BLaER1 (cell line): ENCODE measurements around the gene IHH.

Experiments used
- H3K27ac ChIP-seq: shearing (Covaris generic); formaldehyde crosslinking; 2 replicates; pipeline ENCODE4 v1.8.1; 2022
- H3K27me3 ChIP-seq: shearing (Covaris generic); formaldehyde crosslinking; 2 replicates; pipeline ENCODE4 v1.8.1; 2022
- H3K36me3 ChIP-seq: shearing (Covaris generic); formaldehyde crosslinking; 2 replicates; pipeline ENCODE4 v1.8.1; 2022
- H3K4me1 ChIP-seq: shearing (Covaris generic); formaldehyde crosslinking; 2 replicates; pipeline ENCODE4 v1.8.1; 2022
- H3K4me2 ChIP-seq: shearing (Covaris generic); formaldehyde crosslinking; 2 replicates; pipeline ENCODE4 v1.8.1; 2022
- H3K4me3 ChIP-seq: shearing (Covaris generic); formaldehyde crosslinking; 2 replicates; pipeline ENCODE4 v1.8.1; 2022
- H3K9ac ChIP-seq: shearing (Covaris generic); formaldehyde crosslinking; 2 replicates; pipeline ENCODE4 v1.8.1; 2022
- H3K9me3 ChIP-seq: shearing (Covaris generic); formaldehyde crosslinking; 2 replicates; pipeline ENCODE4 v1.8.1; 2022
- H4K20me1 ChIP-seq: shearing (Covaris generic); formaldehyde crosslinking; 2 replicates; pipeline ENCODE4 v1.8.1; 2022
- Cebpa-rat ChIP-seq: shearing (Covaris generic); IDR thresholded peaks from 2 replicates; pipeline ENCODE4 v1.8.1; 2022

The IHH gene

GRCh38 chr2:219058541-219059374 is 2.0 kb downstream of the IHH start:
- H3K27me3 ChIP-seq = peaks cover 99% of the 10 kb centered on the region

GRCh38 chr2:219057709-219058540 is 2.8 kb downstream of the IHH start:
- Histone ChIP-seq H4K20me1 (peaks cover 68% of the 10 kb centered on the region), H3K27ac (no peak overlapping the region), H3K4me3 (no peak overlapping the region), H3K4me2 (peak overlapping the region; percentile 38), H3K9ac (no peak overlapping the region), H3K27me3 (peaks cover 98% of the 10 kb centered on the region), H3K9me3 (no peaks in the 10 kb centered on the region), H3K36me3 (no peaks in the 10 kb centered on the region), H3K4me1 (no peaks in the 10 kb centered on the region; the same call in 1 of the 2 replicates)
- TF ChIP-seq Cebpa-rat = no peak

More at GRCh38 chr2:219058541-219059374, 2.0 kb downstream of the IHH start:
- no peaks in the 10 kb centered on the region; the same call in 1 of the 2 replicates for H3K4me1 ChIP-seq
- H3K4me3 ChIP-seq = no peak overlapping the region
- peaks cover 68% of the 10 kb centered on the region for H4K20me1 ChIP-seq
- H3K36me3 ChIP-seq = no peaks in the 10 kb centered on the region
- H3K9me3 ChIP-seq = no peaks in the 10 kb centered on the region
- no peak for TF ChIP-seq Cebpa-rat
- H3K27ac ChIP-seq = no peak overlapping the region
- H3K4me2 ChIP-seq = no peak overlapping the region
- H3K9ac ChIP-seq = no peak overlapping the region

- H3K36me3 ChIP-seq = no peaks in the 10 kb centered on the region
- peaks cover 68% of the 10 kb centered on the region for H4K20me1 ChIP-seq
- no peak overlapping the region for H3K4me3 ChIP-seq
- H3K27me3 ChIP-seq = peaks cover 89% of the 10 kb centered on the region
- no peaks in the 10 kb centered on the region; the same call in 1 of the 2 replicates for H3K4me1 ChIP-seq
- H3K9me3 ChIP-seq = no peaks in the 10 kb centered on the region
- no peak overlapping the region for H3K9ac ChIP-seq
- no peak for TF ChIP-seq Cebpa-rat
- no peak overlapping the region for H3K4me2 ChIP-seq
- no peak overlapping the region for H3K27ac ChIP-seq
These were observed 3.6 kb downstream of the IHH start for GRCh38 chr2:219056896-219057708.

GRCh38 chr2:219056176-219056895 is 4.4 kb downstream of the IHH start:
- Histone ChIP-seq H4K20me1 (peaks cover 66% of the 10 kb centered on the region), H3K27me3 (peaks cover 82% of the 10 kb centered on the region), H3K4me2 (no peak overlapping the region), H3K27ac (no peak overlapping the region), H3K9ac (no peak overlapping the region), H3K4me1 (no peaks in the 10 kb centered on the region; the same call in 1 of the 2 replicates), H3K4me3 (no peak overlapping the region), H3K36me3 (no peaks in the 10 kb centered on the region), H3K9me3 (no peaks in the 10 kb centered on the region)
- TF ChIP-seq Cebpa-rat = no peak

GRCh38 chr2:219054956-219055903 is 5.5 kb downstream of the IHH start:
- Histone ChIP-seq H3K36me3 (no peaks in the 10 kb centered on the region), H3K9ac (no peak overlapping the region), H3K27ac (no peak overlapping the region), H4K20me1 (peaks cover 58% of the 10 kb centered on the region), H3K4me2 (no peak overlapping the region), H3K4me1 (no peaks in the 10 kb centered on the region; the same call in 1 of the 2 replicates), H3K9me3 (no peaks in the 10 kb centered on the region), H3K27me3 (peaks cover 71% of the 10 kb centered on the region), H3K4me3 (no peak overlapping the region)
- TF ChIP-seq Cebpa-rat = no peak

- no peak overlapping the region for H3K4me3 ChIP-seq
These were observed 11.4 kb downstream of the IHH start for GRCh38 chr2:219049282-219049681.

GRCh38 chr2:219045937-219046550 is 14.7 kb downstream of the IHH start:
- Histone ChIP-seq H3K36me3 (no peaks in the 10 kb centered on the region), H3K4me3 (no peak overlapping the region), H3K9me3 (no peaks in the 10 kb centered on the region), H3K27ac (no peak overlapping the region), H3K4me1 (no peaks in the 10 kb centered on the region), H3K27me3 (peaks cover 11% of the 10 kb centered on the region; the same call in 1 of the 2 replicates), H3K9ac (no peak overlapping the region), H4K20me1 (peaks cover 10% of the 10 kb centered on the region; the same call in 1 of the 2 replicates), H3K4me2 (no peak overlapping the region)
- no peak for TF ChIP-seq Cebpa-rat

More at GRCh38 chr2:219049282-219049681, 11.4 kb downstream of the IHH start:
- H3K27ac ChIP-seq = no peak overlapping the region
- H3K9me3 ChIP-seq = no peaks in the 10 kb centered on the region
- no peaks in the 10 kb centered on the region for H3K36me3 ChIP-seq
- no peaks in the 10 kb centered on the region for H3K4me1 ChIP-seq
- peaks cover 16% of the 10 kb centered on the region; the same call in 1 of the 2 replicates for H3K27me3 ChIP-seq
- no peak for TF ChIP-seq Cebpa-rat
- no peak overlapping the region for H3K9ac ChIP-seq
- H3K4me2 ChIP-seq = no peak overlapping the region
- no peaks in the 10 kb centered on the region; the same call in 1 of the 2 replicates for H4K20me1 ChIP-seq

GRCh38 chr2:219042750-219043149 is 18.0 kb downstream of the IHH start:
- H4K20me1 ChIP-seq = peaks cover 10% of the 10 kb centered on the region; the same call in 1 of the 2 replicates
- H3K4me2 ChIP-seq = no peak overlapping the region
- H3K36me3 ChIP-seq = no peaks in the 10 kb centered on the region
- no peak overlapping the region for H3K27ac ChIP-seq
- no peak overlapping the region for H3K4me3 ChIP-seq
- no peaks in the 10 kb centered on the region for H3K4me1 ChIP-seq
- TF ChIP-seq Cebpa-rat = no peak
- H3K9me3 ChIP-seq = no peaks in the 10 kb centered on the region
- H3K27me3 ChIP-seq = peaks cover 7% of the 10 kb centered on the region; the same call in 1 of the 2 replicates
- H3K9ac ChIP-seq = no peak overlapping the region
